ENCODE data around the gene NAT8L. TPM values are rescaled to one million over a fixed set of nuclear protein-coding genes. Genes with fewer than 3 reads are reported as not detected.

NAT8L gene
- total and polyA plus RNA-seq, 2 of the 4 experiments (the other 2 are of a cell fraction) = 0.05 TPM; not detected in 1

GRCh38 chr4:2057382-2058065 lies 1.6 kb upstream of the NAT8L start:
- Histone ChIP-seq H2AK5ac (ENCODE audit: low read depth, low read length) (no peak overlapping the region), H4K5ac (ENCODE audit: low read depth, low read length) (no peak overlapping the region), H2BK15ac (ENCODE audit: low read depth, low read length) (no peak overlapping the region), H2BK5ac (ENCODE audit: low read depth, low read length, poor library complexity, severe bottlenecking) (no peak overlapping the region), H3K36me3 (ENCODE audit: control insufficient read depth, insufficient read depth, low read length) (no peaks in the 10 kb centered on the region), H4K8ac (ENCODE audit: low read depth in 2 of 2, low read length in 2 of 2) (no peak overlapping the region), H3K27ac (ENCODE audit: insufficient read depth, low read length) (no peak overlapping the region), H3K4ac (ENCODE audit: low read depth, low read length) (no peak overlapping the region), H4K91ac (ENCODE audit: insufficient read depth, low read depth, low read length) (no peak overlapping the region), H3K4me2 (ENCODE audit: low read depth, low read length) (no peak overlapping the region), H3K4me3 (ENCODE audit: insufficient read depth, low read depth, low read length) (no peak overlapping the region), H3K18ac (ENCODE audit: low read depth, low read length) (no peak overlapping the region), H2AK9ac (replicated peaks; ENCODE audit: low read depth, low read length, poor library complexity) (no peak overlapping the region), H3K14ac (replicated peaks; ENCODE audit: low read depth, low read length) (no peak overlapping the region), H3K23ac (ENCODE audit: low read depth, low read length) (no peak overlapping the region), H2AFZ (replicated peaks; ENCODE audit: low read length, poor library complexity) (no peak overlapping the region), H4K20me1 (ENCODE audit: insufficient read depth, low read length) (no peaks in the 10 kb centered on the region), H3K79me1 (ENCODE audit: low read depth in 1 of 2, low read length in 2 of 2) (no peaks in the 10 kb centered on the region), H3K9ac (ENCODE audit: low read depth, low read length) (no peak overlapping the region), H3K56ac (ENCODE audit: extremely low read depth, insufficient read depth, low read length) (no peak overlapping the region), H2BK20ac (ENCODE audit: low read depth, low read length) (no peak overlapping the region), H3K27me3 (ENCODE audit: control insufficient read depth, insufficient read depth, low read length) (peaks cover 55% of the 10 kb centered on the region), H3K9me3 (ENCODE audit: control insufficient read depth, insufficient read depth, low read length) (no peaks in the 10 kb centered on the region; the same call in 1 of the 2 replicates), H3K4me1 (ENCODE audit: control insufficient read depth, insufficient read depth, low read length) (peaks cover 1% of the 10 kb centered on the region; the same call in 1 of the 2 replicates), H2BK120ac (ENCODE audit: low read depth, low read length) (no peak overlapping the region), H3K9me1 (ENCODE audit: insufficient read depth, low read length) (no peaks in the 10 kb centered on the region)
- TF ChIP-seq CHD1 (IDR thresholded peaks at IDR 0.05; ENCODE audit: low read depth, low read length) (no peak), BHLHE40 (IDR thresholded peaks at IDR 0.05; ENCODE audit: low read depth, low read length) (no peak), SMC3 (IDR thresholded peaks at IDR 0.05; ENCODE audit: low read depth, low read length) (no peak), MAZ (IDR thresholded peaks at IDR 0.05; ENCODE audit: borderline replicate concordance, low read depth, low read length) (no peak), CEBPB (IDR thresholded peaks at IDR 0.05; ENCODE audit: low read depth, low read length) (no peak), RCOR1 (IDR thresholded peaks at IDR 0.05; ENCODE audit: insufficient replicate concordance, low read length) (no peak), NFE2L2 (IDR thresholded peaks at IDR 0.05; ENCODE audit: low read depth, low read length) (no peak), USF2 (IDR thresholded peaks at IDR 0.05; ENCODE audit: low read depth, low read length) (no peak), ELK1 (IDR thresholded peaks at IDR 0.05; ENCODE audit: borderline replicate concordance, low read depth, low read length) (no peak), FOS (IDR thresholded peaks at IDR 0.05; ENCODE audit: low read depth, low read length) (no peak), MAFK (IDR thresholded peaks at IDR 0.05; ENCODE audit: low read depth, low read length) (no peak), MXI1 (IDR thresholded peaks at IDR 0.05; ENCODE audit: borderline replicate concordance, low read depth, low read length) (no peak), RFX5 (IDR thresholded peaks at IDR 0.05; ENCODE audit: low read depth, low read length) (no peak), POLR2A (IDR thresholded peaks at IDR 0.05; ENCODE audit: low read depth, low read length) (no peak), RAD21 (IDR thresholded peaks at IDR 0.05; ENCODE audit: low read length) (no peak)
- TF ChIP-seq, protein P1, sequence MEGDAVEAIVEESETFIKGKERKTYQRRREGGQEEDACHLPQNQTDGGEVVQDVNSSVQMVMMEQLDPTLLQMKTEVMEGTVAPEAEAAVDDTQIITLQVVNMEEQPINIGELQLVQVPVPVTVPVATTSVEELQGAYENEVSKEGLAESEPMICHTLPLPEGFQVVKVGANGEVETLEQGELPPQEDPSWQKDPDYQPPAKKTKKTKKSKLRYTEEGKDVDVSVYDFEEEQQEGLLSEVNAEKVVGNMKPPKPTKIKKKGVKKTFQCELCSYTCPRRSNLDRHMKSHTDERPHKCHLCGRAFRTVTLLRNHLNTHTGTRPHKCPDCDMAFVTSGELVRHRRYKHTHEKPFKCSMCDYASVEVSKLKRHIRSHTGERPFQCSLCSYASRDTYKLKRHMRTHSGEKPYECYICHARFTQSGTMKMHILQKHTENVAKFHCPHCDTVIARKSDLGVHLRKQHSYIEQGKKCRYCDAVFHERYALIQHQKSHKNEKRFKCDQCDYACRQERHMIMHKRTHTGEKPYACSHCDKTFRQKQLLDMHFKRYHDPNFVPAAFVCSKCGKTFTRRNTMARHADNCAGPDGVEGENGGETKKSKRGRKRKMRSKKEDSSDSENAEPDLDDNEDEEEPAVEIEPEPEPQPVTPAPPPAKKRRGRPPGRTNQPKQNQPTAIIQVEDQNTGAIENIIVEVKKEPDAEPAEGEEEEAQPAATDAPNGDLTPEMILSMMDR (conservative IDR thresholded peaks at IDR 0.05; ENCODE audit: low read depth, low read length) = no peak
- CTCF ChIA-PET = no interaction called here
- 88% methylated on average over 4 of the region's 26 CpGs; no CpG with 5 or more reads in 1 of the 2 experiments for WGBS, 2 experiments (ENCODE audit: extremely low coverage in 2 of 2, insufficient read length in 1 of 2)
- POLR2A ChIA-PET (ENCODE audit: unreplicated experiment) = no interaction called here
- dilution Hi-C loops (cut with HindIII; ENCODE audit: low sequenced_read_pairs, unreplicated experiment) (no loop called here), in situ Hi-C loops (cut with MboI; ENCODE audit: low sequenced_read_pairs) (no loop called here), intact Hi-C loops (cut with micrococcal nuclease) (no loop called here)
- no TSS peak for BruUV-seq (replicated peaks)
- no peak for ATAC-seq (ENCODE audit: low read depth)
- DNase-seq = no peak
